HG03565 (cell line): ENCODE data around the gene C9orf50.
"Not testable (repeated sequence)": the region's sequence is repeated elsewhere in the genome, so short reads cannot be mapped to it uniquely, and the experiment has no call there.

Experiments used
- ATAC-seq: cut with Tn5 transposase; IDR thresholded peaks from one replicate; pipeline ENCODE4 v1.9.1; 2021; ENCODE audit warnings: mild to moderate bottlenecking, moderate library complexity; ENCODE audit not compliant: unreplicated experiment

Gene C9orf50

DNA sequence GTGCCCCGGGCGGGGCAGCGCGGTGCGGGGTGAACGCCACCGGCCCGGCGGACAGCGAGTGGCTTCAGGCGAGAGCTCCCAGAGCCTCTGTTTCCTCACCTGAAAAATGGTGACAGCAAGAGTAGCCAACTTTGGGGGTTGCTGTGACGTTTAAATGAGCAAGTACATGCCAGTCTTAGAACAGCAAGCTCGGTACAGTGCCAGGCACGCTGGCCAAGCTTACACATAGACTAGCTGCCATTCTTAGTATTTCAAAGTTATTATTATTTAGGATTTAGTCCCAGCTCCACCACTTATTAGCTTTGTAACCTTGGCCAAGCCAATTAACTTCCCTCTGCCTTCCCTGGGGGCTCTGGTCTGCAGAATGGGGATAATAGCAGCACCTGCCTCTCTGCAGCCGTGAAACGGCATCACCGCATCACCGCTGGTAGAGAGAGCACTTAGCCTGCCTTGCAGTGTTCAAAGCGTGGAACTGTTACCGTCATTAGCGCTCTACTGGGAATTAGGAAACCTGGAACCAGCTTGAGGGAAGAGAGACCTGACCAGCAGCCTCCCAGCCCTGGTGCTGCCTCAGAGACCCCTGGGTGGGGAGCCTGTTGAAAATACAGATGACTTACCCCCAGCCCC, at the start of gene C9orf50:
Gene C9orf50 (minus strand): TSS at position 433 of the 627 bp plus-strand sequence. CDS start 527 bp downstream, outside the sequence.
- ATAC-seq = no peak

GRCh38 chr9:129669946-129670345, 49.0 kb upstream of the C9orf50 start:
- ATAC-seq = no peak

- no peak for ATAC-seq
Observed at GRCh38 chr9:129669141-129669718, 48.3 kb upstream of the C9orf50 start.

- ATAC-seq = no peak
Observed at GRCh38 chr9:129667850-129668249, 46.9 kb upstream of the C9orf50 start.

- ATAC-seq = no peak
Observed at GRCh38 chr9:129667378-129667777, 46.5 kb upstream of the C9orf50 start.

DNA sequence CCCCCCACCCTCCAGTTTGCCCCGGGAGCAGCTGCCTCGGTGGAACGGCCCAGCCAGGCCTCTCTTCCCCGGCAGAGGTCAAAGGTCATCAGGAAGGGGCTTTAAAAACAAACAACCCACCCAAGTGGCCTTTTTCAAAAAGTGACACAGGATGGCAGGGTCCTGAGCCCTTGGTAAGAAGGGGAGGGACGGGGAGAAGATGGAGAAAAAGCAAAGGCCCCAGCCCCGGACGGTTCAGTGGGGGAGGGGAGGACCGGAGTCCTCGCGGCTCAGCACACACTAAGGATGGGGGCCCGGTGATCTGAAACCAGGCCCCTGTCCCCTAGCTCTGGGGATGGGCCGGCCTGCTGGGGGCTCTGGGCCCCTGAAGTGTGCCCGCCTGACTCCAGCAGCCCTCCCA, 45.7 kb upstream of the C9orf50 start:
- ATAC-seq = no peak

DNA sequence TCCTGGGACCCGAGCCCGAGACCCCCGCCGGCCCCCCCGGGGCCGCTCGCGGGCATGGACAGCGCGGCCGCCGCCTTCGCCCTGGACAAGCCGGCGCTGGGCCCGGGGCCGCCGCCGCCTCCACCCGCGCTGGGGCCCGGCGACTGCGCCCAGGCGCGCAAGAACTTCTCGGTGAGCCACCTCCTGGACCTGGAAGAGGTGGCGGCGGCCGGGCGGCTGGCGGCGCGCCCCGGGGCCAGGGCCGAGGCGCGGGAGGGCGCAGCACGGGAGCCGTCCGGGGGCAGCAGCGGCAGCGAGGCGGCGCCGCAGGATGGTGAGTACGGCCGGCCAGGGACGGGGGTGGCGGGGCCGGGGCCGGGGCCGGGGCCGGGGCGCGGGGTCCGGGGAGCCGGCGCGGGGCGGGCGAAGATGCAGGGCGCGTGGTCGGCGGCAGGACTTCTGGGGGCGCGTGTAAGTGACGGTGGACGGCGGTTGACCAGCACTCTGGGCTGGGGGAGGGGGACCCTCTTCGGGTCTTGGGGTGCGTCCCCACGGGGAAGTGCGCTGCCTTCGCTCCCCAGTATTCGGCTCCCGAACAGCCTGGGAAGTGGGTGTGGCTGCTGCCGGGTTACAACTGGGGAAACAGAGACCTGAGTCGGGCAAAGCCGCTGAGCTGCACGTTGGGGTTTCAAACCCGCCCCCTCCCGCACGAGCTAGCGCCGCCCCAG, 45.1 kb upstream of the C9orf50 start:
- no peak for ATAC-seq

GRCh38 chr9:129665389-129665775, 44.5 kb upstream of the C9orf50 start, which contains the start of gene PRRX2:
PRRX2 (plus strand) TSS chr9:129665647; CDS start chr9:129665868, 221 bp downstream.
- ATAC-seq = no peak

GRCh38 chr9:129664746-129665388, 44.0 kb upstream of the C9orf50 start:
- ATAC-seq = no peak

DNA sequence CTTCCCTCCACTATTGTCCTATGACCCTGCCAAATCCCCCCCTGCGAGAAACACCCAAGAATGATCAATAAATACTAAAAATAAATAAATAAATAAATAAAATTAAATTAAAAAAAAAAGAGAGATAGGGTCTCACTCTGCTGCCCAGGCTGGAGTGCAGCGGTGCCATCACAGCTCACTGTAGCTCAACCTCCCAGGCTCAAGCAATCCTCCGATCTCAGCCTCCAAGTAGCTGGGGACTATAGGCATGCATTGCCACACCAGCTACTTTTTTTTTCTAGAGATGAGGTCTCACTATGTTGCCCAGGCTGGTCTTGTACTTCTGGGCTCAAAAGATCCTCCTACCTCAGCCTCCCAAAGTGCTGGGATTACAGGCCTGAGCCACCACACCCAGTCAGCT, 41.3 kb upstream of the C9orf50 start:
- not testable (repeated sequence) for ATAC-seq

DNA sequence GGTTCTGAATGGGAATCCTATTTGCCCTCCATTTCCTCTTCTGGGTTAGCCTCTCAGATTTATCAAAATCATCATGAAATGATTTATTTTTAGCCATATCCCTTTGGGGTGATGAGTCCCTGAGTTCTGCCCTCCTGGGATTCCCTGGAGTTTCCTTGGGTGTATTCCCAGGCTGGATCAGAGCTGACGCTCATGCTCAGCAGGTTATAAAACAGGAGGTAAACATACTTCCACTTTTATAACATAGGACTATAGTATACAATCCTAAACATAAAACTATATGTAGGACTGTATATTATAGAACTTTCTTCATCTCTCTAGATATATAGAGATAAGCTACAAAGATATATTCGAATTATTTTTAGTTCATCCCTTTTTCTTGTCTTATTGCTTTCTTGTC, 40.1 kb upstream of the C9orf50 start:
- no peak for ATAC-seq

- ATAC-seq = no peak
Observed at GRCh38 chr9:129656795-129657390, 36.0 kb upstream of the C9orf50 start.

DNA sequence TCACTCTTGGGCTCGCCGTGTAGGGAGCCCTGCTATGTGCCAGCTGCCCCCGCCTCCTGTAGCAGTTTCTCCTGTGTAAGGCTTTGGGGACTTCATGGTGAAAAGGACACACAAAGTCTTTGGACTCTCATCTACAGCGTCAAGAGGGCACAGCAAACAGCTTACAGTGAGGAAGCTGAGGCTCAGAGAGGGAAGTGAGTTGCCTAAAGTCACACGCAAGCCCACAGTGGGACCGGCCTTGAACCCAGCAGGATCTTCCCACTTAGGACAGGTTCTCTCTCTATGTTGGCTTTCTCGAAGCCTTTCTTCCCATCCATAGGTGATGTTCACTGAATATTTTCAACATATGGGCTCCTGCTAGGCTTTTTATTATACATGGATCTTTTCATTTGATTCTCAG, 34.8 kb upstream of the C9orf50 start:
- ATAC-seq = no peak

- no peak for ATAC-seq
Observed at GRCh38 chr9:129655154-129655553, 34.3 kb upstream of the C9orf50 start.

DNA sequence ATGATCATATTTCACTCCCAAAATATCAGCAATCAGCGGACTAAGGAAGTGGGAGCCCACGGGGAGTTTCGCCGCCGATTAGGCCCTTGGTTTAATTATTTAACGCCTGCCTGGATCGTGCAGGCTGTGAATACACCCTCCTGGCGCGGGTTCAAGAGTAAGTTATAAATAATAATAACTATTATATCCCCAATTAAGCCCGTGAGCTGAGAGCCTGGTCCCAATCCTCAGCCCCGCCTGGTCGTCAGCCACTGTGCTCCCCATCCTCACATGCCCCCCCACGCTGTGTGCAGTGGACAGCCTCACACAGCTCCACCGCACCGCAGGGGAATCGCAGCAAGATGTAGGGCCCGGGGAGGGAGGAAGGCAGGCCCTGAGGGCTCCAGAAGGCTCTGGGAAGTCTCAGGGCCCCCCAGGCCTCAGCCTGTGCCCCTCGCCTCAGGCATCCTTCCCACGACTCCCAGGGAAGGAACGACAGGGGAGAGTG, 33.7 kb upstream of the C9orf50 start:
- no peak for ATAC-seq

- ATAC-seq = no peak
Observed at GRCh38 chr9:129653823-129654553, 33.1 kb upstream of the C9orf50 start.

DNA sequence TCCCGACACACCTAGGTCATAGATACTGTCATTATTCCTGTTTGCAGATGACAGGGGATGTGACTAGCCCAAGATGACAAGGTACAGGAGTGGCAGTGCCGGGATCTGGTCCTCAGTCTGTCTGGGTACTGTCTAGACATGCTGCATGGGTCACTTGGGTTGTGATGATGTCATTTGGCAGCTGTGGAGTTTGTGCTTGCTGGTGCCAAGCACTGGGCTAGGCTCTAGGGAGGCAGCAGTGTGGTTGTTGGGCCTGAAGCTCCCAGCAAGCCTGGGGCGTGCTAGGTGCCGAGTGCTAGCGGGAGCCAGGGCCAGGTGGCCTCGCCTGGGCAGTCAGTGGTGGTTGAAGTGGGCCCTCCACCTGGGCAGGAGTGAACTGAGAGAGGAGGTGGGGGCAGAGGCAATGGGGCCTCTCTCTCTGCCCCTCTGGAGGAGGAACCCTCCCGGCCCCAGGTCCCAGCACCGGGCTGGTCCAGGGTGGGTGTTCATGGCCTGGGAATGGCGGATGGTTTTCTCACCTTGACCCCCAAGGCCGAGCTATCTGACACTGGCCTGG, 29.9 kb upstream of the C9orf50 start:
- ATAC-seq = no peak

DNA sequence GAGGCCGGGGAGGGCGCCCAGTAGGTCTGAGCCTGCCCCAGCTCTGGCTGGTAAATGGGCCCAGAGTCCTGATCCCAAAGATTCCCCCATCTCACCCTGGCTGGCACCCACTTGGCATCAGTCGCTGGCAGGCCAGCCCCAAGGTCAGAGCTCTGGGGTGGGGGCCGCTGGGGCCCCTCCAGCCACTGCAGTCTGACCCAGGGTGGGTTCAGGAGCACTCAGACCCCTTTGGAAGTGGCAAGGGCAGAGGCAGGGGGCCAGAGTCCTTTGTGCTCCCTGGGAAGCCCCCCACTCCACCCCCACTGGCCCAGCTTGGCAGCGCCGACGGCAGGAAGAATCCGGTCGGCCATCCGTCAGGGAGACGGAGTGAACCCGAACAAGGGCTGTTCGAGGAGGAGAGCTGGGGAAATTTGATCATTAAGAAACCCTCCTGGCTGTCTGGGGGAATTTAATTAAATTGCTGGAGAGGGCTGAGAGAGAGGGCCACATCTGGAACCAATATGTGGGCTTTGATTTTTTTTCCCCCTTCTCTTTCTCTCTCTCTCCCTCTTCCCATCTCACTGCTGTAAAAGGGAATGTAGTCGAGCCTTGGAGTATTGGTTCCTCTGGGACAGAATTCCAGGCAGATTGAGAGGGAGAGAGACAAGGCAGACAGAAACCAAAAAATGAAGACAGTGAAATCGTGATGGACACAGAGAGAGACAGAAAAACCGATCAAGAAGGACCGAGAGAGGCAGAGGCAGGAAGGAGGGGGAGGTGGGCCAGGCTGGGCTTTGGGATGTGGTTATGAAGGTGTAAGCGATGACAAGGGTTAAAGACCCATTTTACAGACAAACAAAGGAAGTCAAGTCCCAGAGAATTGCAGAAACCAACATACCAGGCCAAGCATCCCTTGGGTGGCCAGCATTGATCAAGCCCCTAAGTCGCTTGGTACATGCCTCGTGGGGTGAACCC, 29.1 kb upstream of the C9orf50 start:
- ATAC-seq = no peak

- no peak for ATAC-seq
Observed at GRCh38 chr9:129648764-129649115, 27.8 kb upstream of the C9orf50 start.
